ELR (cell line): ENCODE results near the gene SDK2.

Experiments
- DNase-seq: peaks from one replicate; pipeline ENCODE4 v3.0.0-alpha.2; 2015; ENCODE audit warnings: low read depth

Gene SDK2

DNA sequence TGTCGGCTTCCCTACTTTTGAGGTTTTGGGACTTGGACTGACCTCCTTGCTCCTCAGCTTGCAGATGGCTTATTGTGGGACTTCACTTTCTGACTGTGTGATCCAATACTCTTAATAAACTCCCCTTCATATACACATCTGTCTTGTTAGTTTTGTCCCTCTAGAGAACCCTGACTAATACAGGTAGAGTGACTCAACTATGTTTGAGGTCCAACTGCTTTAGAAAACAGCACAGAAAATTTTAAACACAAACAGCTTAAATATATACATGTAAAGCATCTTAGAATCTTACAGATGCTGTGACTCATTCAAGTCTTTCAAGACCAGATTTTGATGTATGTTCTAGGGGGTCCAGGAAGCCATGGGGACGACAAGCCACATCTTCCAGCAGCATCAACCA is 11.7 kb downstream of the SDK2 start:
- DNase-seq = no peak

DNA sequence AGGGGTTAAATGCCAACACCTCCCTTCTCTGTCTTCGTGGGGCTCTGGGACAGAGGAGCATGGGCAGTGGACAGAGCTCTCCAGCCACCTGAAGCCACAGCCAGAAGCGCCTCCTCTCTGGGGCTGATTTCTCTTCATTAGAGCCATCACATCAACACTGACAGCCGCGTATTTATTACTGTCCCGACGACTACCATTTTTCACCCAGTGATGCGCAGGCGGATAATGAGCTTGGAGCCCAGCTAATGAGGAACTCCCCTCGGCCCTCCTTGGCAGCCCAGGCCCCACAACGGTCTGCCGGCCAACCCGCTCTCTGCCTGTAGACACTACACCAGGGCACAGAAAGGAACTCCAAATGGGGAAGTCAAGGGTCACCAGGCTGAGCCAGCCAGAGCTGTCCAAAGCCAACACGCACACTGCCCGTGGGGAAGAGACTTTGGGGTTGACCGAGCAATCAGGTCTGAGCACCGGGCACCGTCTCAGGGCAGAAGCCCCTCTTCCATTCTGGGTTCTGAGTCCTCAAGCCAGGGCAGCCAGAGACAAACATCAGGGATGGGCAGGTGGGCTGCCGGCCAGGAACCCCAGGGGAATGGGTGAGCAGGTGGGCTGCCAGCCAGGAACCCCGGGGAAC is 13.2 kb downstream of the SDK2 start:
- no peak for DNase-seq

- DNase-seq = no peak
Observed at GRCh38 chr17:73630531-73630930, 13.7 kb downstream of the SDK2 start.

- no peak for DNase-seq
Observed at GRCh38 chr17:73628642-73629552, 15.3 kb downstream of the SDK2 start.

DNA sequence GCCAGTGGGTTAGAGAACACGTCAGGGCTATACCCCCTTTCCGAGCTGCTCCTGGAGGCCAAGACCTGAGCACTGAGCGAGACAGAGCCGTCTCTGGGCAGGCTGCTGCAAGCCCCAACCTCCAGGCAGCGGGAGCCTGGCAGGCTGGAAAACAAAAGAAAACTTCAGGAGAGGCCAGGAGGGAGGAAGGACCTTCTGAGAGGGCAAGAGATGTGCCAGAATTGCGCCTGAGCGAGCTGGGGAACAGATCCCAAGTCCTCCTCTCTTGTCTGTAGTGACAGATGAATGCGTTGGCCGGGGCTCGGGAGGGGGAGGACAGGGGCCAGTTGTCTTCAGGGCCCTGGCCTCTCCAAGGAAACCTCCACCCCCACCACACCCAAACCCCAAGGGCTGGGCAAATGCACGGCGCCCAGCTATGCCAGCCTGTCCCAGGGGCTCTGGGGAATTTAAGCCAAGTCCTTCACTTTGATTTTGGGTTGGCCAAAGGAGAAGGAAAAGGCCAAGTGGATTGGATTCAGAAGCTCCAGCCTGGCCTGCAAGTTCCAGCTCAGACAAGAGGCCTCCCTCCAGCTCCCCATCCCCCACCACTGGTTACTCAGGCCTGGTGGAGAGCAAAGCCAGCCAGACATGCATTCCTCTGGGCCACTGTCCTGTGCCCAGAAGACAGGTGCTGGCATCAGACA is 18.1 kb downstream of the SDK2 start:
- DNase-seq = no peak

- DNase-seq = no peak
Observed at GRCh38 chr17:73625006-73625405, 19.2 kb downstream of the SDK2 start.

DNA sequence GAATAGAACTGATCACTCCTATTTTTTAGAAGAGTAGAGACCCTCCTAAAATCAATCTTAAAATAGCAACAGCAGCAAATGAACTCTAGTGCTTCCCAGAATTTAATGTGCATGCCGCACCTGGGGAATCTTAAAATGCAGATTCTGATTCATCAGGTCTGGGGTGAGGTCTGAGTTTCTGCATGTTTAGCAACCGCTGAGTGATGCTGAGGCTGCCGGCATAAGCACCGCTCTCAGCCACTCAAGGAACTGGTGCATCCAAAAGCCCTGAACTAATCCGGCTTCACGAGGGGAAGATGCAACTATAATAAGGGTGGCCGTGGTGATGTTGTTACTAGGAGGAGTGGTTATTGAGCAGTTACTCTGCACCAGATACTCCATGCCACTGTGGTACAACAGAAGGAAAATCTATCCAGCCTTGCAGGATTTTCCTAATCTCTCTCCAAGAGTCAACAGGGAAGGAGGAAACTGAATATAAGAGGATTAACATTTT is 19.7 kb downstream of the SDK2 start:
- no peak for DNase-seq

DNA sequence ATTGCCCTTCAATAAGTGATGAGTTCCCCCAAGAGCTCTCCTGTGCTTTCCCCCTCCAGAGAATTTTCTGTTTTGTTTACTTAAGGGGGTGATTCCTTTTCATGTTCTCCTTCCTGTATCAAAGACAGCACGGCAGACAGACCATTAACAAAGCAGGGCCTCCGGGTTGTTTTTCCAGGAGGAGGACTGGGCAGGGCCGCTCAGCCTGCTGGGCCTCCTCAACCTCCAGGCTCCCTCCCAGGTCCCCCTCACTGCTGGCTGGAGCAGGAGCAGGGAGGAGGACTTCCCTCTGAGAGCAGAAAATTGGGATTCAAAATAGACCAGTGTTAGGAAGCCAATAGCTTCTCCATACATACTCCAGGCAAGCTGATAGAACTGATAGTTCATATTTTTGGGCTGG is 20.4 kb downstream of the SDK2 start:
- DNase-seq = no peak

DNA sequence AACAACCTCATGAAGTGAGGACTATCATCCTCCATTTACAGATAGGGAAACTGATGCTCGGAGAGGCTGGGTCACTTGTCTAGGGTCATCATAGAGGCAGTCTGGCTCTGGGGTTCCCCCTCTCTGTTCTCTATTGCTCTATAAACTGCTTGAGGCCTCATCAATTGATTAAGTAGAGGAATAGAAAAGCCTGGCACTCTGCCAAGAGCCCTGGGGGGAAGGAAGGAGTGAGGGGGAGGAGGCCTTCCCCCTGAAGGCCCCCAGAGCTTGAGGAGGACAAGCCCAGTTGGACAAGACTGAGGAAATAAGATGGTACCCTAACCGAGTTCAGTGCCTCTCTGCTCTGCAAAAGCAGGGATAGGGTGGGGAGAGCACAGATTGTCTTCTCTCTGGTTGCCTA is 21.0 kb downstream of the SDK2 start:
- DNase-seq = no peak

DNA sequence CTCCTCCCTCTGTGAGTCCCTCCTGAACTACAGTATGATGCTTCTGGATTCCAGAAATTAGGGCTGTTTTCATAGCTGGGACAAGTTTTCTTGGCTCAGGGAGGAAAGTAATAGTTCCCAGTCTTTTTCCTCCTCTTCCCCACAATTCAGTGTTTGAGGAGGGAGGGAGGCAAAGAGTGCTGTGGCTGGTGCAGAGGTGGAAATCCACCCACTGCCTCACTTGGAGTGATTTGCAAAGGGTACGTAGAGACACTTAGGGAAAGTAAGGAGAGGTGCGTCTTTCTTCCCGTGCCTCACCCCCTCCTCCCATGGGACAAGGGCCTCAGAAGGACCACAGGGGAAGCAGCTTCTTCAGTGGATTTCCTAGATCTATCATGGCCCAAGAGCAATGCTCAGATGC is 21.9 kb downstream of the SDK2 start:
- DNase-seq = no peak

DNA sequence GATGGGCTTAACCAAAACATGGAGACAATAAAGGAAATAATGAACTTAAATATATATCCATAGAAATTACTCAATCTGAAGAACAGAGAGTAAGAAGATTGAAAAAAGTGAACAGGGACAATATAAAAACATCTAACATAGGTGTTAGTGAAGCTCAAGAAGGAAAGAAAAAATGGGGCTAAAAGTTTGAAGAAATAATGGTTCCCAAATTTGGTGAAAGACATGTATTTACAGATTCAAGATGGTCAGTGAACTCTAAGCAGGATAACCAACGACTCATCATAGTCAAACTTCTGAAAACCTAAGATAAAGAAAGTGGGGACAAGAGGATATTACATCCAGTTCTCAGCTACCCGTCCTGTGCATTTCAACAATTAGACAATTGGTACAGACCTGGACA is 22.6 kb downstream of the SDK2 start:
- no peak for DNase-seq

DNA sequence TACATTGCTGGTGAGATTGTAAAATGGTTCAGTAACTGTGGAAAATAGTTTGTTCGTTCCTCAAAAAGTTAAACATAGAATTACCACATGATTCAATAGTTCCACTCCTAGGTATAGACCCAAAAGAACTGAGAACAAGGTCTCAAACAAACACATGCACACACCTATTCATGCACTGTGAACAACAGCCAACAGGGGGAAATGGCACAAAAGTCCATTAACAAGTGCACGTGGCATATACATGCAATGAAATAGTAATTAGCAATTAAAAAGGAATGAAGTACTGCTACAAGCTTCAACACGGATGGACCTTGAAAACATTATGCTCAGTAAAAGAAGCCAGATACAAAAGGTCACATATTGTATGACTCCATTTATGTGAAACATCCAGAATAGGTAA is 23.8 kb downstream of the SDK2 start:
- no peak for DNase-seq

DNA sequence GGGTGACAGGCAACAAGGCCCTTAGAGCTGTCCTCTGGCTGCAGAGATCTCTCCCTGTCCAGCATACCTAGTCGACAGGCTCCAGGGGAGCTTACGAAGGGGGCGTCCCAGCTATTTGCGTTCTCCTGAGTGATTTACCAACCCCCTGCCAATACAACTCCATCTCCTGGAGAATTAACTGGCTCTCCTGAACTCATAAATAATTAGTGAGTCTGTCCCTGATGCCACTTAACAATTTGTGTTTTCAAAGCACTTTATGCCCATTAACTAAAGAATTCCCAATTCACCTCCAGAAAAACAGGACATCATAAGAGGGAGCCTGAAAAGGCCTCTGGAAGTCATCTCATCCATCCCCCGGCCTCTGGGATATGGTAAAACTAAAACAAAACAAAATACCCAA is 26.7 kb downstream of the SDK2 start:
- no peak for DNase-seq

- DNase-seq = no peak
Observed at GRCh38 chr17:73616873-73617404, 27.3 kb downstream of the SDK2 start.

DNA sequence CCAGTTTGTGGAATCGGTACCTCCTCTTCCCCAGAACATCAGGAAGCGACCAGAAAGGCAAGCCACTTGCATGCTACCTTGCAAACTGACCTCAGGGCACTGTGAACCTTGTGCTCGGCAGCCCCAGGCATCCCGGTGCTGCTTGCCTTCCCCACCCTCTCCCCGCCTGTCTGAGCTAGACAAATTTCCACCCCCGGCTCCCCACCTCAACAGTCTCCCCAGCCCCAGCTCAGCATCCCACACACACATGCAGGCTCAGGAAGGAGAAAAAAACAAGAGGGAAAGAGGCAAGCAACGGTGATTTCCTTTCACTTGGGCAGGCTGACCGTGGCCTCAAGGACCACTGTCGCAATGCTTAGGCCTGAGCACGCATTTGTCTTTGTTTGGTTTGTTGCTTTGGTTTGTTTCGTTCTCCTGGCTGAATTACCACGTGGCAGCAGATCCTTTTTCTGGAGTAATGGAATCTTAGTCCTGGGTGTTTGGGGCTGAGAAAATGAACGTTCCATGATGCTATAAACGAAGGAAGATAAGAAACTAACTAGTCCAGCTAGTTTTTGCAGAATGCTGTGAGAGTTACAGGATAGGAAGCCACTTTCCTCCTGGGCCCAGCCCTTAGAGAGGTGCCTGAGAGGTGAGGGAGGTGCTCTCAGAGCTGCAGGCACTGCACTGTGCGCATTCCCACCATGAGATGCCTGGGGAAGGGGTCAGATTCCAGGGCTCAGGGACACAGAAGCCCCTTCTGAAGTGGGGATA is 27.9 kb downstream of the SDK2 start:
- DNase-seq = no peak

- DNase-seq = no peak
Observed at GRCh38 chr17:73614256-73614655, 30.0 kb downstream of the SDK2 start.

DNA sequence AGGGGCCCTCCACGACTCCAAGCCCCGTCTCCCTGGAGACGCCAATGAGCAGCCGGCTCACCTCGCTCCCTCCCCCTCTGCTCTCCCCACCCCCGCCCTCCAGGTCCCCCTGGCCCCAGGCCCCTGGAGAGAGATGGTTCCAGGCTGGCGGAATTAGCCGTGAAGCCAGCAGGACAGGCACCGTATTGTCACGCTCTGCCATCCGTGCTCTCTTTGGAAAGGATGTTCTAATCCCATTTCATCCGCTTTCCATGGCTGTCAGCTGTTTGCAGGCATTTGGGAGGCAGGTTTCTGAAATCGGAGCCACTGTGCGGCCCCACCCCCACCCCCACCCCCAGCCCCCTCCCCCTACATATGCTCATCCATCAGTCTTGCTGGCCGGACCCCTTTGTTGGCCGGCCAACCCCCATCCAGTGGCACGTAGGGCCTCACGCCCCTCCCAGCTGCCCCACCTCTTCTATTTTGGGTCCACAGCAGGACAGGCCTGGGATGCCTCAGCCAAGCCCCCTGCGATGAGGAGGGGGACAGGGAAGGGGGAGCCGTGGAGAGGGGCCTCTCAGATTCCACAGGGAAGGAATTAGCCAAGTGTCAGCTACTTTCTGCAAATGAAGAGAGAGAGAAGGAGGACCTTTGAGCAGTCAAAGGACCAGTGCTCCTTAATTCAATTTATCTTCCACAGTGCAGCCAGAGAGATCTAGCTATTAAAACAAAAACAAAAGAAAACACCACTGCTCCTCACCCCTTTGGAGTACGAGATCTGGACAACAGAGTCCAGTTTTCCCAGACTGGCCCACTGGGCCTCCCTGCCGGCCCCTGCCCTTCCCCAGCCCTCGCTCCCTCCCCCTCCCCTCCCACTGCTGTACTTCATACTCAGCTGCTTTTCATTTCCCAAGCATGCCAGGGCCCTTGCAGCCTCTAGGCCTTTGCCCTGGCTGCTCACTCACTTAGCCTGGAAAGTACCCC is 30.7 kb downstream of the SDK2 start:
- DNase-seq = no peak

- DNase-seq = no peak
Observed at GRCh38 chr17:73612031-73612472, 32.2 kb downstream of the SDK2 start.

GRCh38 chr17:73611630-73612029 is 32.6 kb downstream of the SDK2 start:
- no peak for DNase-seq

DNA sequence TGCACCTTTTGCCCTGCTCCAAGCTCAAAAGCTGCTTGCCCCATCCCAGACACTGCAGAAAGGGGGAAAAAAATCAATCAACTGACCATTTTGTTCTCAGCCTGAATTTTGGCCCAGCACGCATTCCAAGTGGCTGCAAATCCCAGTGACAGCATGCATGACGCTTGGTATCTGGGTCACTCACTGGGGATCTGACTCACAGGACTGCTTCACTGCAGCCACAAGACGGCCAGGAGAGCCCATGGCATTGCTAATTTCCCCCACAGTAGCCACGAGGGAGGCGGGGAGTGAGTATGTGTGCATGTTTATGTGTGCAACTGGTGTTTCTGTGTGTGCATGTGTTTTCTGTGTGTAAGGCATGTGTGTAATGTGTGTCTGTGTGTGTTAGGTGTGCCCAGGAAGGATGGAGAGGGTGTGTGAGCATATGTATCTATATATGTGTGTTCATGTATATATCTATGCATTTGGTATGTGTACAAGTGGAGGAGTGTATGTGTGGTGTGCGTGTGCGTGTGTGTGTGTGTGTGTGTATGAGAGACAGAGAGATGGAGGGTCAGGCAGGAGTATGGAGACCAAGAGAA is 33.8 kb downstream of the SDK2 start:
- DNase-seq = no peak
